HG02588 (cell line): ENCODE results near the gene FOXD1.
"Not testable (repeated sequence)": the region's sequence is repeated elsewhere in the genome, so short reads cannot be mapped to it uniquely, and the experiment has no call there.

ENCODE experiments used
- ATAC-seq: cut with Tn5 transposase; IDR thresholded peaks from one replicate; pipeline ENCODE4 v1.9.1; 2021; ENCODE audit warnings: mild to moderate bottlenecking, moderate library complexity; ENCODE audit not compliant: unreplicated experiment

The FOXD1 gene

DNA sequence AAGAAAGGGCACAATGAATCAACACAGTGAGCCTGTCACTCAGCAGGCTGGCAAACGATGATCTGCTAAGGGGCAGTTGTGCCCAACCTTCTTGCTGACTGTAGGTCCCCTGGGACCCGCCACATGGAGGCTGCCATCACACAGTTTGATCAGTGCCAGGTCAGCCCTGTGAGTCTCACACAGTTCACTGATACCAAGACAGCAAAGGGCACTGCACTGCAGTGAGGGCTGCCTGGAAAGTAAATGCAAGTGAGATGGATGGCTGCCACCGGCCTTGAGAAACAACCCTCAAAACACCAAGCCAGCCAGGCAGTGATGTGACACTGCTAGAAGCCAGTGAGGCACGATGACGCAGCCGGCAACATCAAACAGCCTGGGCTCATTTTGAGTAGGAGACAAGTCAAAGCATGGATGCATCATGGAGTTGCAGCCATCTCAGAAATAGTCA lies 30.3 kb downstream of the FOXD1 start:
- ATAC-seq = no peak

DNA sequence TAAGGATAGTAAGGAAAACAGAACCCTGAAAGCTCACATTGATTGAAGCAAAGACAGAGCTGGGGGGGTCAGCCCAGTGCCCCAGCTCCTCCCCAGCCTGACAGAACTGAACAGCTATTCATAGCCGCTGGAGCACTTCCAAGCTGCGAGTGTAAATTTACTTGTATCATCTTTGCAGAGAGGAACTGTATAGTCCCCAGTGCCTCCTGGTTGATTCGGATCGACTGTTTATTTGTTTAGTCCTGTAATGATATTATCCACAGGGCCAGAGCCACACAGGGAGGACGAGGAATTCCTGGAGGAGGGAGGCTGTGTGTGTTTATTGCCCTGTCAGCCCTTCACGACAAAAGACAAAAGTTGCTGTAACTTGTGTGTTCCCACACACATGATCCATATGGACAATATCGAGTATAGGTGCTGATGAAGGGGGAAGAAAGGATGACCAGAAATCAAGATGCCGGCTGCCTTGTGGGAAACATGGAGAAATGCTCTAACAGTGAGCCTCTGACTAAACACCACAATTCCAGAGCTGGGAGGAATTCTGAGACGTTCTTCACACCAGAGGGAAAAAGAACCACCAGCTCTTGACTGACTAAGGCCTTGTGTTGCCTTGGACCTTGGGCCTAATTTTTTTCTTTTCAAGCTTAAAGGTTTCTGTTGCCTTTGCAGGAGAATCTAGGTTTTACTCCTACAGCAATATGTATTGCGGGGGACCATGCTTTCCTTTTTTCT lies 31.1 kb downstream of the FOXD1 start:
- ATAC-seq = no peak

- no peak for ATAC-seq
Observed at GRCh38 chr5:73415617-73416016, 33.0 kb downstream of the FOXD1 start.

DNA sequence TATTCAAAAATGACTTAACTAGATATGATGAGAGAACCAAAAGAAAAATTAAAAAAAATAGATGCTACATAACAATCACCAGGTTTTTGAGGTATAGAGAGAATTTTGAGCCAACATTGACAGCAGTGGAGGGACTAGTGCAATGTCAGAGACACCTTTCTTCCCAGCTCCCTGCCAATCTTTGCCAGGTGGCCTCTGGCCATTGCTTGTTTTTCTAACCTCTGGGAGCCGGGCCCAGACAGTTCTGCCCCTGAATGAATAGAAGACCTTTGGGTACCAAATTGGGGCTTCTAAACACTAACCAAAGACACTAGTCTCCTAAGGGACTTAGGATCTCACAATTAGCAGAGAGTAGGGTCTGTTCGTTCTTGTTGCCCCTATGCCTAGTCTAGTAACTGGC lies 33.4 kb downstream of the FOXD1 start:
- ATAC-seq = no peak

GRCh38 chr5:73412597-73412988 lies 36.0 kb downstream of the FOXD1 start:
- no peak for ATAC-seq

GRCh38 chr5:73411936-73412596 lies 36.5 kb downstream of the FOXD1 start:
- ATAC-seq = no peak

GRCh38 chr5:73409927-73410326 lies 38.6 kb downstream of the FOXD1 start:
- ATAC-seq = not testable (repeated sequence)

GRCh38 chr5:73405691-73406090 lies 42.9 kb downstream of the FOXD1 start:
- ATAC-seq = no peak

DNA sequence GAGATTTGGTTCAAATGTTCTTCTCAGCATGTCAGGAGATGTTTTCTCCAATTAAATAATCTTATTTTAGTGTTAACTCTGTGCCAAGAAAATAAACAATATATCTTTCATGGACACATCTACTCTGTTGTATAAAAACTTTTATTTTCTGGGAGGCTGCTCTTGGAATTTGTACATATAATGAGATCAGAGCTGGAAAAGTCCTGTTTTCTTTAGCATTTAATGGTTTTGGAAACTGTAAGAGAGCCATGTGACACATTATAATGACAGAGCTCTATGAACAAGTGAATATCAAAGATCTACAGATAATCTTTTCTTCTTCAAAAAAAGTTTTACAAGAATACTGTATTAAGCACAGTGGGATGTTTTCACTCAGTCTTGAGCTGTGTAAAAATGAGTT lies 48.8 kb downstream of the FOXD1 start:
- ATAC-seq = no peak
